Endodermal cell (in vitro differentiated cells): Measurements from ENCODE around the gene ZNF619. TPM values are rescaled to one million over a fixed set of nuclear protein-coding genes. Genes with fewer than 3 reads are reported as not detected.

Experiments used
- DNase-seq: peaks from one replicate; pipeline ENCODE4 v3.0.0-alpha.2; 2017
- H3K27ac ChIP-seq: 2 replicates; pipeline ENCODE4 v1.5.1; 2013; ENCODE audit warnings: mild to moderate bottlenecking, low read depth, low read length, moderate library complexity
- H3K27me3 ChIP-seq: 2 replicates; pipeline ENCODE4 v1.6.1; 2013; ENCODE audit warnings: mild to moderate bottlenecking, low read length, moderate library complexity; ENCODE audit not compliant: insufficient read depth, control insufficient read depth, poor library complexity, severe bottlenecking
- H3K36me3 ChIP-seq: 2 replicates; pipeline ENCODE4 v1.7.0; 2013; ENCODE audit warnings: mild to moderate bottlenecking, low read length, moderate library complexity; ENCODE audit not compliant: control insufficient read depth, insufficient read depth
- H3K4me1 ChIP-seq: one replicate; pipeline ENCODE4 v1.7.0; 2013; ENCODE audit warnings: low read length; ENCODE audit not compliant: control insufficient read depth, insufficient read depth
- H3K4me3 ChIP-seq: 2 replicates; pipeline ENCODE4 v1.5.1; 2013; ENCODE audit warnings: mild to moderate bottlenecking, low read length, moderate library complexity
- H3K9ac ChIP-seq: 2 replicates; pipeline ENCODE4 v1.6.1; 2013; ENCODE audit warnings: mild to moderate bottlenecking, low read length, moderate library complexity; ENCODE audit not compliant: poor library complexity, severe bottlenecking; ENCODE audit errors: extremely low read depth
- H3K9me3 ChIP-seq: 2 replicates; pipeline ENCODE4 v1.6.1; 2013; ENCODE audit warnings: mild to moderate bottlenecking, low read length, moderate library complexity; ENCODE audit not compliant: control insufficient read depth
- H3K27ac Mint-ChIP-seq: 2 replicates; pipeline ENCODE4 v1.8.0; 2020; ENCODE audit warnings: mixed read lengths
- H3K27me3 Mint-ChIP-seq: 2 replicates; pipeline ENCODE4 v1.8.0; 2021; ENCODE audit warnings: mild to moderate bottlenecking, mixed read lengths; ENCODE audit not compliant: insufficient read depth
- H3K36me3 Mint-ChIP-seq: 2 replicates; pipeline ENCODE4 v1.8.0; 2020; ENCODE audit warnings: low read depth, mixed read lengths
- H3K4me1 Mint-ChIP-seq: 2 replicates; pipeline ENCODE4 v1.8.0; 2020; ENCODE audit warnings: mixed read lengths
- H3K4me3 Mint-ChIP-seq: 2 replicates; pipeline ENCODE4 v1.8.0; 2020; ENCODE audit warnings: mild to moderate bottlenecking, moderate library complexity, mixed read lengths
- H3K9me3 Mint-ChIP-seq: 2 replicates; pipeline ENCODE4 v1.8.0; 2020; ENCODE audit warnings: mild to moderate bottlenecking, mixed read lengths
- CTCF ChIP-seq: fragments of 200-600 bp; sonication (generic); conservative IDR thresholded peaks from 2 replicates; pipeline ENCODE4 v1.5.0; 2021; ENCODE audit warnings: antibody characterized with exemption, mild to moderate bottlenecking
- WGBS, 2 experiments: methylation state at CpG; one replicate each; pipeline versions ENCODE4 v1.1.5 to v1.1.7; 2013; ENCODE audit warnings: missing lambda C conversion rate in 2 of 2, mixed read lengths in 1 of 2; ENCODE audit not compliant: insufficient coverage in 1 of 2, insufficient read length in 1 of 2; 5-methylcytosine and 5-hydroxymethylcytosine counted together
- total RNA-seq, 2 donors: library from RNA; stranded (reverse); fragmentation: NEBNext Ultra II Directional in 1 of 2; extraction: Animal tissue kit (Norgen Biotek cat#: 25700) in 1 of 2; gene quantifications; 2 replicates in 1 of 2; 3 replicates in 1 of 2; pipeline ENCODE4 v1.2.1, GENCODE V29; 2021

Gene ZNF619
- total RNA-seq, 2 donors from 2014 or later: 6.9 to 13.7 TPM

- DNase-seq: no peak
- WGBS, 2 experiments: 91 to 100% methylated on average over 2 of the region's 2 CpGs
- no peak overlapping the region for H3K4me3 Mint-ChIP-seq
- Histone ChIP-seq H3K27me3 (no peaks in the 10 kb centered on the region), H3K9me3 (no peaks in the 10 kb centered on the region), H3K27ac (no peak overlapping the region), H3K4me1 (no peaks in the 10 kb centered on the region), H3K9ac (no peak overlapping the region), H3K4me3 (no peak overlapping the region), H3K36me3 (no peaks in the 10 kb centered on the region)
- TF ChIP-seq CTCF: no peak
- H3K36me3 Mint-ChIP-seq: no peaks in the 10 kb centered on the region
- H3K27ac Mint-ChIP-seq: no peak overlapping the region
- H3K27me3 Mint-ChIP-seq: no peaks in the 10 kb centered on the region
- H3K9me3 Mint-ChIP-seq: no peaks in the 10 kb centered on the region
- peaks cover 4% of the 10 kb centered on the region for H3K4me1 Mint-ChIP-seq
Observed at GRCh38 chr3:40497288-40497687, 20.4 kb downstream of the ZNF619 start.

- DNase-seq: no peak
- Histone ChIP-seq H3K9ac (no peak overlapping the region), H3K4me3 (no peak overlapping the region), H3K9me3 (no peaks in the 10 kb centered on the region), H3K27me3 (no peaks in the 10 kb centered on the region), H3K27ac (no peak overlapping the region), H3K36me3 (no peaks in the 10 kb centered on the region), H3K4me1 (no peaks in the 10 kb centered on the region)
- Mint-ChIP-seq H3K9me3 (no peaks in the 10 kb centered on the region), H3K36me3 (no peaks in the 10 kb centered on the region), H3K27ac (no peak overlapping the region), H3K4me3 (no peak overlapping the region), H3K27me3 (peaks cover 3% of the 10 kb centered on the region), H3K4me1 (no peaks in the 10 kb centered on the region)
- TF ChIP-seq CTCF: no peak
- WGBS, 2 experiments: 90% methylated on average over 1 of the region's 1 CpG; no CpG with 5 or more reads in 1 of the 2 experiments
Observed at GRCh38 chr3:40499952-40500351, 23.0 kb downstream of the ZNF619 start.

- Histone ChIP-seq H3K27ac (no peak overlapping the region), H3K9ac (no peak overlapping the region), H3K36me3 (no peaks in the 10 kb centered on the region), H3K9me3 (no peaks in the 10 kb centered on the region), H3K4me3 (no peak overlapping the region), H3K4me1 (no peaks in the 10 kb centered on the region), H3K27me3 (no peaks in the 10 kb centered on the region)
- no peak for DNase-seq
- H3K9me3 Mint-ChIP-seq: peaks cover 4% of the 10 kb centered on the region
- H3K4me1 Mint-ChIP-seq: peaks cover 4% of the 10 kb centered on the region
- peaks cover 3% of the 10 kb centered on the region for H3K27me3 Mint-ChIP-seq
- 100% methylated on average over 2 of the region's 2 CpGs; no CpG with 5 or more reads in 1 of the 2 experiments for WGBS, 2 experiments
- peaks cover 4% of the 10 kb centered on the region for H3K36me3 Mint-ChIP-seq
- H3K27ac Mint-ChIP-seq: no peak overlapping the region
- TF ChIP-seq CTCF: no peak
- H3K4me3 Mint-ChIP-seq: no peak overlapping the region
Observed at GRCh38 chr3:40502034-40502433, 25.1 kb downstream of the ZNF619 start.
